ENCODE measurements around the gene GLE1.

The GLE1 gene

GRCh38 chr9:128551657-128552152, 47.2 kb downstream of the GLE1 start:
- Histone ChIP-seq H3K9me3 (no peaks in the 10 kb centered on the region), H3K27me3 (no peaks in the 10 kb centered on the region), H3K4me3 (ENCODE audit: low read depth, low read length) (peak overlapping the region; percentile 75), H3K4me1 (peaks cover 8% of the 10 kb centered on the region), H3K36me3 (no peaks in the 10 kb centered on the region)
- TF ChIP-seq CTCF (IDR thresholded peaks at IDR 0.05; ENCODE audit: low read depth, low read length), result no peak
- no peak for DNase-seq

DNA sequence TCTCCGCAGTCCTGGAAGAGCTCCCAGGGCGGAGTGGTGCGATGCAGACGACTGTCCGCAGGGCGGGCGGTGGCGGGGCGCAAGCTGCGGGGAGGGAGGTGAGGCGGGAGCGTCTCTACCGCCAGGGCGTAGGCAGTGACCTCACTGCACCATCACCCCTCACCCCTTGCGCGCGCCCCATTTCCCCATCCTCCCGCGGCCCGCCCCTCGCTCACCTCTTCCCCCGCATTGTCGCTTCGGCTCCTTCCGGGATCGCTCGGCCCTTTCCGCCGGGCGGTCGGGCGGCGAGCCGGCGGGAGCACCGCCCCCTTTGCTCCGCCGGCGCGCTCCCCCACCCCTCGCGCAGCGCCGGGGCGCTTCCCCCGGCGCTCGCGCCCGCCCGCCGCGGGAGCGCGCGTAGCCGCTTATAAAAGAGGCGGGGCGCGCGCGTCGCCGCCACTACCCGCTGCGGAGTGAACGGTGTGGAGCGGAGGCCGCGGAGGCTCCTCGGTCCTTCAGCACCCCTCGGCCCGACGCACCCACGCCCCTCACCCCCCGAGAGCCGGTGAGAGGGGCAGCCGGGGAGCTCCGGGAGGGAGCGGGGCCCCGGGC, 47.7 kb downstream of the GLE1 start, which contains the start of gene SPTAN1:
Gene SPTAN1, plus strand, starts transcription at position 435 of the 591 bp plus-strand sequence. CDS start 14,154 bp downstream, outside the sequence.
- H3K4me3 ChIP-seq (ENCODE audit: low read depth, low read length), result peak within 1 kb of the TSS; percentile 75
- no peaks in the 10 kb centered on the region for H3K9me3 ChIP-seq
- no peaks in the 10 kb centered on the region for H3K36me3 ChIP-seq
- peak; percentile 92 for DNase-seq
- H3K27me3 ChIP-seq, result no peaks in the 10 kb centered on the region
- peaks cover 8% of the 10 kb centered on the region for H3K4me1 ChIP-seq
- TF ChIP-seq CTCF (IDR thresholded peaks at IDR 0.05; ENCODE audit: low read depth, low read length), result no peak

- H3K4me1 ChIP-seq, result peaks cover 8% of the 10 kb centered on the region
- DNase-seq, result peak; percentile 58
- no peaks in the 10 kb centered on the region for H3K9me3 ChIP-seq
- H3K36me3 ChIP-seq, result no peaks in the 10 kb centered on the region
- peak overlapping the region; percentile 72 for H3K4me3 ChIP-seq (ENCODE audit: low read depth, low read length)
- no peak for TF ChIP-seq CTCF (IDR thresholded peaks at IDR 0.05; ENCODE audit: low read depth, low read length)
- H3K27me3 ChIP-seq, result no peaks in the 10 kb centered on the region
These were observed 48.4 kb downstream of the GLE1 start for GRCh38 chr9:128552744-128553440.

GRCh38 chr9:128553728-128554127, 49.2 kb downstream of the GLE1 start:
- H3K9me3 ChIP-seq, result no peaks in the 10 kb centered on the region
- no peaks in the 10 kb centered on the region for H3K27me3 ChIP-seq
- H3K4me1 ChIP-seq, result peaks cover 8% of the 10 kb centered on the region
- no peaks in the 10 kb centered on the region for H3K36me3 ChIP-seq
- DNase-seq, result no peak
- H3K4me3 ChIP-seq (ENCODE audit: low read depth, low read length), result peak overlapping the region; percentile 72
- no peak for TF ChIP-seq CTCF (IDR thresholded peaks at IDR 0.05; ENCODE audit: low read depth, low read length)

- peak overlapping the region; percentile 72 for H3K4me3 ChIP-seq (ENCODE audit: low read depth, low read length)
- H3K27me3 ChIP-seq, result no peaks in the 10 kb centered on the region
- no peaks in the 10 kb centered on the region for H3K9me3 ChIP-seq
- TF ChIP-seq CTCF (IDR thresholded peaks at IDR 0.05; ENCODE audit: low read depth, low read length), result no peak; the same call in 1 of the 2 replicates
- no peak for DNase-seq
- H3K36me3 ChIP-seq, result no peaks in the 10 kb centered on the region
- H3K4me1 ChIP-seq, result peaks cover 10% of the 10 kb centered on the region
These were observed 49.8 kb downstream of the GLE1 start for GRCh38 chr9:128554155-128554862.
